B cell (primary cell): ENCODE measurements around the gene PROCR. TPM values are rescaled to one million over a fixed set of nuclear protein-coding genes. Genes with fewer than 3 reads are reported as not detected.

ENCODE experiments used
- ATAC-seq: fragments of 200-7000 bp; cut with Tn5 transposase; one replicate; pipeline ENCODE4 v1.10.0; 2021; ENCODE audit warnings: low read depth, mild to moderate bottlenecking, moderate number of reproducible peaks, moderate library complexity
- CTCF ChIA-PET: fragments of 350-600 bp; sonication (Branson Sonifier 250); formaldehyde crosslinking; loops from one replicate; lab custom pipeline; 2021; ENCODE audit warnings: antibody characterized with exemption, inconsistent platforms; lab: Charles Lee
- POLR2A ChIA-PET: fragments of 350-600 bp; sonication (Branson Sonifier 250); formaldehyde crosslinking; loops from one replicate; lab custom pipeline; 2021; ENCODE audit warnings: antibody characterized with exemption; lab: Charles Lee
- DNase-seq: peaks from one replicate; pipeline ENCODE4 v3.0.0; 2013
- H2AFZ ChIP-seq: 2 replicates; pipeline ENCODE4 v1.6.1; 2012; ENCODE audit warnings: mild to moderate bottlenecking, low read depth, low read length; ENCODE audit not compliant: insufficient read depth, poor library complexity, severe bottlenecking
- H3K27ac ChIP-seq, 2 donors: 1 replicate in 1 of 2; 2 replicates in 1 of 2; pipeline ENCODE4 v1.5.1; 2012 to 2013; ENCODE audit warnings: low read length in 2 of 2, mild to moderate bottlenecking in 2 of 2, moderate library complexity in 1 of 2
- H3K27me3 ChIP-seq, 4 experiments: fragments of 200-600 bp in 1 of 4; sonication (generic) in 1 of 4; replicated peaks in 1 of 4; 1 replicate in 2 of 4; 2 replicates in 2 of 4; pipeline versions ENCODE4 v1.6.1 to v1.7.0; 2013 to 2016; ENCODE audit warnings: low read length in 3 of 4, mild to moderate bottlenecking in 2 of 4, mixed read lengths in 1 of 4, moderate library complexity in 1 of 4; ENCODE audit not compliant: insufficient read depth in 4 of 4, control insufficient read depth in 3 of 4; ENCODE audit errors: control extremely low read depth in 1 of 4
- H3K36me3 ChIP-seq, 2 experiments: replicated peaks in 1 of 2; 1 replicate in 1 of 2; 2 replicates in 1 of 2; pipeline versions ENCODE4 v1.6.1 to v1.7.1; 2013; ENCODE audit warnings: low read length in 1 of 2; ENCODE audit not compliant: insufficient read depth in 2 of 2, control insufficient read depth in 1 of 2; ENCODE audit errors: control extremely low read depth in 1 of 2, extremely low read depth in 1 of 2
- H3K4me1 ChIP-seq, 2 donors: fragments of 200-600 bp in 1 of 2; sonication (generic) in 1 of 2; 1 replicate in 1 of 2; 2 replicates in 1 of 2; pipeline versions ENCODE4 v1.5.1 to v1.6.1; 2013 to 2017; ENCODE audit warnings: low read length in 2 of 2; ENCODE audit not compliant: control insufficient read depth in 2 of 2, insufficient read depth in 2 of 2
- H3K4me2 ChIP-seq: replicated peaks from 2 replicates; pipeline ENCODE3; 2012; ENCODE audit warnings: mild to moderate bottlenecking, low read depth, low read length; ENCODE audit not compliant: poor library complexity, severe bottlenecking
- H3K4me3 ChIP-seq, 5 experiments: fragments of 200-600 bp in 1 of 5; sonication (generic) in 1 of 5; 1 replicate in 3 of 5; 2 replicates in 2 of 5; pipeline versions ENCODE4 v1.5.1 to v1.7.0; 2011 to 2016; ENCODE audit warnings: low read length in 4 of 5, mild to moderate bottlenecking in 4 of 5, low read depth in 2 of 5, control low read depth in 1 of 5, moderate library complexity in 1 of 5; ENCODE audit not compliant: insufficient read depth in 1 of 5; ENCODE audit errors: control extremely low read depth in 1 of 5, extremely low read depth in 1 of 5
- H3K79me2 ChIP-seq: fragments of 200-600 bp; sonication (generic); one replicate; pipeline ENCODE4 v1.6.0; 2016; ENCODE audit warnings: low read length; ENCODE audit not compliant: control insufficient read depth, insufficient read depth
- H3K9ac ChIP-seq: fragments of 200-600 bp; sonication (generic); 2 replicates; pipeline ENCODE4 v1.6.1; 2017; ENCODE audit warnings: mild to moderate bottlenecking, low read length, moderate library complexity
- H3K9me3 ChIP-seq, 3 donors: one replicate each; pipeline versions ENCODE4 v1.6.1 to v1.7.1; 2013; ENCODE audit warnings: low read length in 2 of 3; ENCODE audit not compliant: control insufficient read depth in 2 of 3, insufficient read depth in 1 of 3; ENCODE audit errors: control extremely low read depth in 1 of 3
- H4K20me1 ChIP-seq: 2 replicates; pipeline ENCODE4 v1.6.0; 2012; ENCODE audit warnings: mild to moderate bottlenecking, low read length; ENCODE audit not compliant: insufficient read depth, control insufficient read depth, poor library complexity, severe bottlenecking
- H3K27ac Mint-ChIP-seq: one replicate; pipeline ENCODE4 v1.8.0; 2021; ENCODE audit warnings: mixed read lengths
- H3K27me3 Mint-ChIP-seq: one replicate; pipeline ENCODE4 v1.8.0; 2021; ENCODE audit warnings: mixed read lengths
- H3K4me1 Mint-ChIP-seq: one replicate; pipeline ENCODE4 v1.8.0; 2021; ENCODE audit warnings: mixed read lengths
- H3K4me3 Mint-ChIP-seq: one replicate; pipeline ENCODE4 v1.8.0; 2021; ENCODE audit warnings: mixed read lengths
- H3K9me3 Mint-ChIP-seq: one replicate; pipeline ENCODE4 v1.8.0; 2022; ENCODE audit warnings: mixed read lengths; ENCODE audit not compliant: insufficient read depth
- CTCF ChIP-seq: fragments of 200-600 bp; IDR thresholded peaks from one replicate; pipeline ENCODE4 v1.8.0; 2022; ENCODE audit warnings: antibody characterized with exemption, mild to moderate bottlenecking
- EZH2 ChIP-seq: IDR thresholded peaks from 2 replicates; pipeline ENCODE4 v1.6.1; 2012; ENCODE audit warnings: borderline replicate concordance, low read depth, mild to moderate bottlenecking, moderate library complexity, low read length; ENCODE audit not compliant: insufficient read depth, poor library complexity, severe bottlenecking
- WGBS: methylation state at CpG from one replicate; pipeline ENCODE4 v1.1.5; 2013; ENCODE audit warnings: missing lambda C conversion rate; ENCODE audit not compliant: insufficient coverage; 5-methylcytosine and 5-hydroxymethylcytosine counted together
- intact Hi-C: fragments of 100-400 bp; cut with micrococcal nuclease; formaldehyde crosslinking; loops from one replicate; pipeline ENCODE4 v1.10.0; 2022
- polyA minus RNA-seq: library from RNA; depleted of rRNA, polyadenylated mRNA; stranded (reverse); fragments of >200 nt; gene quantifications from 2 replicates; pipeline ENCODE4 v1.2.3, GENCODE V29; 2012
- polyA plus RNA-seq: library from polyadenylated mRNA; depleted of rRNA; stranded (reverse); fragments of >200 nt; gene quantifications from 2 replicates; pipeline ENCODE4 v1.2.3, GENCODE V29; 2012
- total RNA-seq, 2 donors: library from RNA; stranded (reverse); fragments of 120-200 nt in 1 of 2; gene quantifications; 1 replicate in 1 of 2; 2 replicates in 1 of 2; pipeline versions ENCODE4 v1.2.3 to v1.2.4, GENCODE V29; 2013 to 2022

The PROCR gene
- 0.57 TPM in 1 of 2 replicates, not detected in the other for total RNA-seq
- total RNA-seq (2013) = 1.4 TPM
- 0.30 and 0.61 TPM in 2 replicates for polyA plus RNA-seq
- 0.36 and 0.51 TPM in 2 replicates for polyA minus RNA-seq

- ATAC-seq (peak; percentile 49), DNase-seq (peak; percentile 28)
- Histone ChIP-seq H4K20me1 (no peaks in the 10 kb centered on the region), H3K4me2 (peak within 1 kb of the TSS; percentile 64), H3K36me3 (no peaks in the 10 kb centered on the region), H3K4me1 (peaks cover 9% of the 10 kb centered on the region in 2 donors), H3K9me3 (peaks cover 0 to 7% (median 0%) of the 10 kb centered on the region in 3 donors), H2AFZ (peak within 1 kb of the TSS; percentile 59), H3K79me2 (no peaks in the 10 kb centered on the region), H3K27ac (no peak within 1 kb of the TSS), H3K27me3 (no peaks in the 10 kb centered on the region), H3K9ac (peak within 1 kb of the TSS; percentile 44), H3K4me3 (peak within 1 kb of the TSS in 3 of 5 experiments; percentile 8 to 29 (median 20))
- Mint-ChIP-seq H3K9me3 (no peaks in the 10 kb centered on the region), H3K4me3 (peak within 1 kb of the TSS; percentile 65), H3K27me3 (no peaks in the 10 kb centered on the region), H3K27ac (peak within 1 kb of the TSS; percentile 12), H3K4me1 (peaks cover 13% of the 10 kb centered on the region)
- no peak for TF ChIP-seq CTCF
- no peak for TF ChIP-seq EZH2
- ChIA-PET CTCF (no interaction called here), POLR2A (no interaction called here)
- 13% methylated on average over 11 of the region's 16 CpGs for WGBS
- intact Hi-C loops = no loop called here
Measured at GRCh38 chr20:35171753-35172433, at the start of gene PROCR. Gene PROCR, plus strand, starts transcription at chr20:35172072. Its CDS starts 83 bp downstream, at chr20:35172155.

GRCh38 chr20:35122756-35123405 lies 49.0 kb upstream of the PROCR start:
- Histone ChIP-seq H3K9ac (no peak overlapping the region), H3K27ac (no peak overlapping the region), H2AFZ (no peak overlapping the region), H3K4me3 (no peak overlapping the region), H3K9me3 (no peaks in the 10 kb centered on the region), H4K20me1 (no peaks in the 10 kb centered on the region), H3K79me2 (no peaks in the 10 kb centered on the region), H3K4me2 (no peak overlapping the region), H3K27me3 (no peaks in the 10 kb centered on the region), H3K4me1 (no peaks in the 10 kb centered on the region), H3K36me3 (peaks cover 10 to 79% of the 10 kb centered on the region in 2 experiments)
- no peak for DNase-seq
- 100% methylated on average over 1 of the region's 5 CpGs for WGBS
- no peaks in the 10 kb centered on the region for H3K9me3 Mint-ChIP-seq
- no peaks in the 10 kb centered on the region for H3K27me3 Mint-ChIP-seq
- no peak overlapping the region for H3K4me3 Mint-ChIP-seq
- TF ChIP-seq EZH2 = no peak
- no peak for TF ChIP-seq CTCF
- POLR2A ChIA-PET = no interaction called here
- ATAC-seq = no peak
- no peak overlapping the region for H3K27ac Mint-ChIP-seq
- CTCF ChIA-PET = interaction anchor here (0.6 kb wide), 1 partner anchor 762 kb away, joined by 4 read pairs; no protein-coding TSS in a partner anchor
- no peaks in the 10 kb centered on the region for H3K4me1 Mint-ChIP-seq
- intact Hi-C loops = no loop called here
